Heart right ventricle (tissue), 16 donors: ENCODE results near the gene PRDM16. TPM values are rescaled to one million over a fixed set of nuclear protein-coding genes. Genes with fewer than 3 reads are reported as not detected.

Experiments
- ATAC-seq, 8 donors: fragments of 200-7000 bp; cut with Tn5 transposase; one replicate each; pipeline ENCODE4 v1.9.1; 2020; ENCODE audit warnings: mild to moderate bottlenecking in 8 of 8, moderate library complexity in 8 of 8, moderate number of reproducible peaks in 1 of 8
- DNase-seq, 2 donors: peaks; one replicate each; pipeline ENCODE4 v3.0.0-alpha.2; 2020
- H3K27ac ChIP-seq, 10 donors: fragments of 200-600 bp; sonication (generic) in 2 of 10; one replicate each; pipeline versions ENCODE4 v1.5.0 to v1.8.0; 2020 to 2022; ENCODE audit warnings: mild to moderate bottlenecking in 3 of 10
- H3K27me3 ChIP-seq, 7 donors: fragments of 200-600 bp; one replicate each; pipeline ENCODE4 v1.8.0; 2021 to 2022; ENCODE audit warnings: mild to moderate bottlenecking in 2 of 7
- H3K36me3 ChIP-seq, 9 donors: fragments of 200-600 bp; sonication (generic) in 1 of 9; one replicate each; pipeline versions ENCODE4 v1.5.0 to v1.8.0; 2020 to 2022; ENCODE audit warnings: mild to moderate bottlenecking in 2 of 9
- H3K4me1 ChIP-seq, 9 donors: fragments of 200-600 bp; sonication (generic) in 1 of 9; one replicate each; pipeline versions ENCODE4 v1.5.0 to v1.8.0; 2020 to 2022; ENCODE audit warnings: mild to moderate bottlenecking in 4 of 9
- H3K4me3 ChIP-seq, 10 donors: fragments of 200-600 bp; sonication (generic) in 2 of 10; one replicate each; pipeline versions ENCODE4 v1.5.0 to v1.8.0; 2020 to 2022; ENCODE audit warnings: mild to moderate bottlenecking in 7 of 10, moderate library complexity in 2 of 10
- H3K9me3 ChIP-seq, 11 donors: fragments of 200-600 bp in 10 of 11; sonication (generic) in 2 of 11; one replicate each; pipeline versions ENCODE4 v1.5.0 to v1.8.0; 2013 to 2022; ENCODE audit warnings: mild to moderate bottlenecking in 2 of 11, control low read depth in 1 of 11, moderate library complexity in 1 of 11
- CTCF ChIP-seq, 9 donors: fragments of 200-600 bp; sonication (generic) in 2 of 9; IDR thresholded peaks; one replicate each; pipeline versions ENCODE4 v1.5.0 to v1.8.0; 2021 to 2022; ENCODE audit warnings: antibody characterized with exemption in 9 of 9, mild to moderate bottlenecking in 5 of 9, moderate library complexity in 1 of 9
- WGBS, 2 donors: extraction: QIAGEN DNeasy Blood & Tissue Kit; methylation state at CpG; one replicate each; pipeline ENCODE4 v1.1.7; 2013; ENCODE audit warnings: inconsistent platforms in 1 of 2; 5-methylcytosine and 5-hydroxymethylcytosine counted together
- intact Hi-C, 10 donors: fragments of 100-400 bp; cut with DNase I; formaldehyde crosslinking; loops; one replicate each; pipeline versions ENCODE4 v1.11.1 to v1.14.2; 2022
- polyA plus RNA-seq, 2 donors: library from polyadenylated mRNA; stranded (reverse); fragments of 200-250 nt; gene quantifications; one replicate each; pipeline ENCODE4 v1.2.3, GENCODE V29; 2013
- total RNA-seq, 10 donors: library from RNA; stranded (reverse); fragmentation: NEBNext Ultra II Directional in 3 of 10; extraction: Animal tissue kit (Norgen Biotek cat#: 25700) in 3 of 10; gene quantifications; one replicate each; pipeline versions ENCODE4 v1.2.1 to v1.2.4, GENCODE V29; 2021 to 2023
- donor health status: Arrhythmogenic right ventricular cardiomyopathy.
- donor health status: ischemic (EF 13 %, LVEDD 7.1; RV severe dilation, severe dysfunction).
- donor health status: healthy with polysubstance abuse.
- donor health status: DM: no; HTN: yes; CAD: no.
- donor health status: DM: no; HTN: no; CAD: no.
- donor health status: ischemic (EF 25% LVEDD 6.9; RV normal size, moderate dysfunction).
- donor health status: ischemic (EF 25% LVEDD 5.7; RV mildly dilated, moderate dysfunction).
- donor health status: healthy.
- donor health status: DM: yes; HTN: yes; CAD: no.
- donor health status: Ischemic cardiomyopathy.
- donor health status: ischemic (EF 35%, LVEDD 5.7; RV mildly dilated, moderate dysfunction).
- donor health status: nonischemic (EF 11% LVEDD 7.7; RV severe dilation, severe dysfunction).
- donor health status: DM: yes; HTN: yes; CAD: no.
- donor health status: PGD.
- donor health status: ischemic (EF 29% LVEDD 5.4; RV normal size, mild dysfunction).
- donor health status: nonischemic (EF 23%, LVEDD 6.1; RV moderate dilation, normal function).

PRDM16 gene
- total and polyA plus RNA-seq, 12 donors, result 4.1 to 25.9 (median 14.8) TPM

- no peak for ATAC-seq
These were observed 29.0 kb upstream of the PRDM16 start for GRCh38 chr1:3040004-3040403.

GRCh38 chr1:3042481-3042880, 26.5 kb upstream of the PRDM16 start:
- no peaks in the 10 kb centered on the region for H3K36me3 ChIP-seq
- no peak for TF ChIP-seq CTCF (IDR thresholded peaks at IDR 0.05)
- H3K27ac ChIP-seq, result no peak overlapping the region
- ATAC-seq, result no peak
- H3K27me3 ChIP-seq, result peaks cover 0 to 54% (median 43%) of the 10 kb centered on the region in 7 donors
- WGBS, 2 donors, result 89 to 91% methylated on average over 9 of the region's 9 CpGs
- DNase-seq, result no peak
- H3K4me3 ChIP-seq, result no peak overlapping the region
- H3K9me3 ChIP-seq, result peaks cover 0 to 18% (median 0%) of the 10 kb centered on the region in 11 donors
- intact Hi-C loops, result no loop called here
- no peaks in the 10 kb centered on the region for H3K4me1 ChIP-seq

More at GRCh38 chr1:3040004-3040403, 29.0 kb upstream of the PRDM16 start:
- Histone ChIP-seq H3K4me1 (no peaks in the 10 kb centered on the region), H3K4me3 (no peak overlapping the region), H3K9me3 (peaks cover 0 to 3% (median 0%) of the 10 kb centered on the region in 11 donors), H3K27me3 (peaks cover 0 to 60% (median 50%) of the 10 kb centered on the region in 7 donors), H3K27ac (no peak overlapping the region), H3K36me3 (no peaks in the 10 kb centered on the region)
- no peak for DNase-seq
- no peak for TF ChIP-seq CTCF (IDR thresholded peaks at IDR 0.05)
- WGBS, 2 donors, result 87 to 91% methylated on average over 7 of the region's 7 CpGs
- intact Hi-C loops, result no loop called here

GRCh38 chr1:3049164-3049563, 19.8 kb upstream of the PRDM16 start:
- Histone ChIP-seq H3K27ac (no peak overlapping the region), H3K27me3 (peaks cover 0 to 40% (median 21%) of the 10 kb centered on the region in 7 donors), H3K4me3 (no peak overlapping the region), H3K9me3 (peaks cover 0 to 18% (median 0%) of the 10 kb centered on the region in 11 donors), H3K36me3 (no peaks in the 10 kb centered on the region), H3K4me1 (no peaks in the 10 kb centered on the region)
- no peak for DNase-seq
- intact Hi-C loops, result no loop called here
- no peak for TF ChIP-seq CTCF (IDR thresholded peaks at IDR 0.05)
- WGBS, 2 donors, result 72 to 82% methylated on average over 7 of the region's 7 CpGs
- ATAC-seq, result no peak

- intact Hi-C loops, result no loop called here
- WGBS, 2 donors, result 76 to 81% methylated on average over 2 of the region's 2 CpGs
- Histone ChIP-seq H3K9me3 (peaks cover 0 to 16% (median 0%) of the 10 kb centered on the region in 11 donors), H3K36me3 (no peaks in the 10 kb centered on the region), H3K27ac (no peak overlapping the region), H3K4me3 (no peak overlapping the region), H3K27me3 (peaks cover 0 to 37% (median 20%) of the 10 kb centered on the region in 7 donors), H3K4me1 (no peaks in the 10 kb centered on the region)
- DNase-seq, result no peak
- TF ChIP-seq CTCF (IDR thresholded peaks at IDR 0.05), result no peak
- no peak for ATAC-seq
These were observed 19.1 kb upstream of the PRDM16 start for GRCh38 chr1:3049905-3050304.
